Neural cell (in vitro differentiated cells): Measurements from ENCODE around the gene LDLRAD4. TPM values are rescaled to one million over a fixed set of nuclear protein-coding genes. Genes with fewer than 3 reads are reported as not detected.
A peak's percentile ranks its signal among the peaks of the same experiment; 100 is the strongest.

Experiments used
- H2AFZ ChIP-seq: fragments of 200-600, 300-800 bp; sonication (generic), shearing (Covaris generic); 2 replicates; pipeline ENCODE4 v1.6.0; 2014; ENCODE audit warnings: low read depth, mild to moderate bottlenecking, antibody characterized with exemption, low read length, moderate library complexity
- H3F3A ChIP-seq: fragments of 200-600 bp; shearing (Covaris generic); 2 replicates; pipeline ENCODE4 v1.6.1; 2016; ENCODE audit warnings: mild to moderate bottlenecking, moderate library complexity, mixed read lengths, antibody characterized with exemption, low read length; ENCODE audit not compliant: insufficient read depth, poor library complexity, severe bottlenecking
- H3K27ac ChIP-seq: fragments of 200-600, 300-800 bp; sonication (generic), shearing (Covaris generic); 2 replicates; pipeline ENCODE4 v1.5.1; 2014; ENCODE audit warnings: mild to moderate bottlenecking, low read length, moderate library complexity
- H3K27me3 ChIP-seq: fragments of 300-800, 200-600 bp; sonication (generic), shearing (Covaris generic); 2 replicates; pipeline ENCODE4 v1.6.0; 2014; ENCODE audit warnings: mild to moderate bottlenecking, low read depth, low read length, moderate library complexity; ENCODE audit not compliant: insufficient read depth
- H3K36me3 ChIP-seq: fragments of 300-800, 200-600 bp; sonication (generic), shearing (Covaris generic); 2 replicates; pipeline ENCODE4 v1.5.1; 2014; ENCODE audit warnings: mild to moderate bottlenecking, antibody characterized with exemption, low read length, moderate library complexity; ENCODE audit not compliant: insufficient read depth
- H3K4me2 ChIP-seq: fragments of 300-800, 200-600 bp; sonication (generic), shearing (Covaris generic); 2 replicates; pipeline ENCODE4 v1.6.0; 2014; ENCODE audit warnings: mild to moderate bottlenecking, low read length
- H3K4me3 ChIP-seq: fragments of 300-800, 200-600 bp; sonication (generic), shearing (Covaris generic); 2 replicates; pipeline ENCODE4 v1.5.1; 2014; ENCODE audit warnings: mild to moderate bottlenecking, low read length, moderate library complexity
- H3K79me2 ChIP-seq: fragments of 200-600 bp; shearing (Covaris generic); replicated peaks from 2 replicates; pipeline ENCODE4 v1.6.0; 2014; ENCODE audit warnings: mild to moderate bottlenecking, low read length, moderate library complexity; ENCODE audit not compliant: insufficient read depth
- H3K9ac ChIP-seq: fragments of 300-800, 200-600 bp; sonication (generic), shearing (Covaris generic); 2 replicates; pipeline ENCODE4 v1.6.1; 2016; ENCODE audit warnings: mild to moderate bottlenecking, low read length, mixed read lengths
- H3K9me2 ChIP-seq: fragments of 200-600 bp; shearing (Covaris generic); 2 replicates; pipeline ENCODE4 v1.6.1; 2016; ENCODE audit warnings: mild to moderate bottlenecking, low read length, mixed read lengths; ENCODE audit not compliant: insufficient read depth
- H3K9me3 ChIP-seq: fragments of 200-600, 300-800 bp; sonication (generic), shearing (Covaris generic); 2 replicates; pipeline ENCODE4 v1.6.1; 2016; ENCODE audit warnings: mild to moderate bottlenecking, mixed run types, low read length, moderate library complexity, mixed read lengths
- H4K20me1 ChIP-seq: fragments of 200-600 bp; shearing (Covaris generic); 2 replicates; pipeline ENCODE4 v1.6.1; 2016; ENCODE audit warnings: mild to moderate bottlenecking, mixed run types; ENCODE audit not compliant: insufficient read depth
- EP300 ChIP-seq: fragments of 450-650 bp; conservative IDR thresholded peaks from 2 replicates; pipeline ENCODE4 v1.6.1; 2014; ENCODE audit warnings: antibody characterized with exemption, mild to moderate bottlenecking, moderate library complexity; ENCODE audit not compliant: poor library complexity, severe bottlenecking
- EZH2 ChIP-seq: fragments of 200-600, 300-800 bp; shearing (Covaris generic), sonication (generic); IDR thresholded peaks from 2 replicates; pipeline ENCODE4 v1.6.1; 2014; ENCODE audit warnings: antibody characterized with exemption, low read length, borderline replicate concordance, mild to moderate bottlenecking; ENCODE audit not compliant: insufficient read depth, poor library complexity, severe bottlenecking
- MXI1 ChIP-seq: fragments of 450-650 bp; conservative IDR thresholded peaks from 2 replicates; pipeline ENCODE4 v1.6.1; 2014; ENCODE audit warnings: antibody characterized with exemption, mild to moderate bottlenecking; ENCODE audit not compliant: poor library complexity, severe bottlenecking
- POLR2AphosphoS5 ChIP-seq: IDR thresholded peaks from 2 replicates; pipeline ENCODE4 v1.6.1; 2012
- RAD21 ChIP-seq: fragments of 450-650 bp; conservative IDR thresholded peaks from 2 replicates; pipeline ENCODE4 v1.6.1; 2014; ENCODE audit warnings: antibody characterized with exemption, mild to moderate bottlenecking, moderate library complexity
- REST ChIP-seq: IDR thresholded peaks from 2 replicates; pipeline ENCODE4 v1.6.1; 2012; ENCODE audit warnings: borderline replicate concordance
- SMC3 ChIP-seq: fragments of 450-650 bp; conservative IDR thresholded peaks from 2 replicates; pipeline ENCODE4 v1.6.1; 2014; ENCODE audit warnings: antibody characterized with exemption, mild to moderate bottlenecking, moderate library complexity; ENCODE audit not compliant: poor library complexity
- TAF1 ChIP-seq: IDR thresholded peaks from 2 replicates; pipeline ENCODE4 v1.6.1; 2012; ENCODE audit warnings: low read depth
- polyA plus RNA-seq: library from polyadenylated mRNA; depleted of rRNA; stranded (reverse); fragments of >200 nt; gene quantifications from 2 replicates; pipeline ENCODE4 v1.2.3, GENCODE V29; 2014
- TF ChIP-seq, protein P1 (sequence below): fragments of 450-650 bp; IDR thresholded peaks from 2 replicates; pipeline ENCODE4 v1.5.1; 2014; ENCODE audit warnings: antibody characterized with exemption, mild to moderate bottlenecking, moderate library complexity; ENCODE audit not compliant: poor library complexity, severe bottlenecking

LDLRAD4 gene
- polyA plus RNA-seq, 1 donor from 2014 or later, result 3.7 TPM

GRCh38 chr18:13584825-13585224 lies 366.3 kb downstream of the LDLRAD4 start:
- Histone ChIP-seq H3F3A (no peaks in the 10 kb centered on the region), H4K20me1 (no peaks in the 10 kb centered on the region), H3K4me2 (no peak overlapping the region)

DNA sequence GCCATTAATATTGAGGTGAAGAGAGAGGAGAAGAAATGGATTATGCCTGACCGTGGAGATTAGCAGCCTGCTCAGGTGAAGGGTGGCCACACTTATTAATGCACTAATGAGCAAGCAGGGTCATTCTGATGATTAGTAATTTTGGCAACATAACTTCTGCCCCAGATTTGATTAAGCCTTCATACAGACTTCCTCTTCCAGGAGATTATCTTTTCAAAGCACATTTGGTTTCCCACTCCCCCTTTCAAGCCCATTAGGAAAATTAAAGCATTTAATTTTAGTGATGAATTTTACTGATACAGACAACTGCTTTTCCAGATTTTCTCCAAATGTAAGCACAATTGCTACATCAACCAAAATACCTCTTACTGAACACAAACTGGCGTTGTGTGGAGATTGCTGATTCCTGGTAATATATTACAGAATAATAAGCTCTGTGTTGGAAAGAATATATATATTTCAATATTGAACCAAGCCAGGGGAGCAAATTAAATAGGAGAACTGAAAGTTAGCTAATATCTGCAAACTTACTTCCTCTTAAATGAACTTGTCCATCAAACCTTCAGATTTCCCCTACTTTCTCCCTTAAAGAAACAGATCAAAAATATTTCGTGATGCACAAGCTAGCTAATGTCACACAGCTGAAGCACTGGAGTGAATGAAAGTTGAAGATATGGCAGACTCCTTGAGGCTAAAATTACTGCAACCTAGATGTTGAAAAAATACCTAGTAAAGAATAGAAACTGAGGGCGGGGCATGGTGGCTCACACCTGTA lies 367.0 kb downstream of the LDLRAD4 start:
- H3K79me2 ChIP-seq, result no peaks in the 10 kb centered on the region
- no peak for TF ChIP-seq POLR2AphosphoS5
- no peak for TF ChIP-seq REST
- no peak for TF ChIP-seq EZH2
- TF ChIP-seq TAF1, result no peak
- TF ChIP-seq MXI1, result no peak
- TF ChIP-seq, protein P1, sequence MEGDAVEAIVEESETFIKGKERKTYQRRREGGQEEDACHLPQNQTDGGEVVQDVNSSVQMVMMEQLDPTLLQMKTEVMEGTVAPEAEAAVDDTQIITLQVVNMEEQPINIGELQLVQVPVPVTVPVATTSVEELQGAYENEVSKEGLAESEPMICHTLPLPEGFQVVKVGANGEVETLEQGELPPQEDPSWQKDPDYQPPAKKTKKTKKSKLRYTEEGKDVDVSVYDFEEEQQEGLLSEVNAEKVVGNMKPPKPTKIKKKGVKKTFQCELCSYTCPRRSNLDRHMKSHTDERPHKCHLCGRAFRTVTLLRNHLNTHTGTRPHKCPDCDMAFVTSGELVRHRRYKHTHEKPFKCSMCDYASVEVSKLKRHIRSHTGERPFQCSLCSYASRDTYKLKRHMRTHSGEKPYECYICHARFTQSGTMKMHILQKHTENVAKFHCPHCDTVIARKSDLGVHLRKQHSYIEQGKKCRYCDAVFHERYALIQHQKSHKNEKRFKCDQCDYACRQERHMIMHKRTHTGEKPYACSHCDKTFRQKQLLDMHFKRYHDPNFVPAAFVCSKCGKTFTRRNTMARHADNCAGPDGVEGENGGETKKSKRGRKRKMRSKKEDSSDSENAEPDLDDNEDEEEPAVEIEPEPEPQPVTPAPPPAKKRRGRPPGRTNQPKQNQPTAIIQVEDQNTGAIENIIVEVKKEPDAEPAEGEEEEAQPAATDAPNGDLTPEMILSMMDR, result no peak
- no peak for TF ChIP-seq RAD21
- no peak for TF ChIP-seq EP300
- no peak for TF ChIP-seq SMC3
- H3K27ac ChIP-seq, result no peak overlapping the region
- H4K20me1 ChIP-seq, result no peaks in the 10 kb centered on the region
- H3K9ac ChIP-seq, result no peak overlapping the region
- H3F3A ChIP-seq, result no peaks in the 10 kb centered on the region
- H3K9me2 ChIP-seq, result no peaks in the 10 kb centered on the region
- H3K4me2 ChIP-seq, result no peak overlapping the region
- no peak overlapping the region for H2AFZ ChIP-seq
- no peaks in the 10 kb centered on the region for H3K27me3 ChIP-seq
- no peaks in the 10 kb centered on the region for H3K9me3 ChIP-seq
- no peak overlapping the region for H3K4me3 ChIP-seq
- no peaks in the 10 kb centered on the region for H3K36me3 ChIP-seq

More at GRCh38 chr18:13584825-13585224, 366.3 kb downstream of the LDLRAD4 start:
- Histone ChIP-seq H2AFZ (no peak overlapping the region), H3K9me3 (no peaks in the 10 kb centered on the region), H3K9me2 (no peaks in the 10 kb centered on the region), H3K9ac (no peak overlapping the region), H3K27me3 (no peaks in the 10 kb centered on the region), H3K36me3 (no peaks in the 10 kb centered on the region), H3K4me3 (no peak overlapping the region), H3K27ac (no peak overlapping the region), H3K79me2 (no peaks in the 10 kb centered on the region)
- TF ChIP-seq TAF1 (no peak), POLR2AphosphoS5 (peak; percentile 15)
